ENCODE measurements around the gene KRT75.

- TF ChIP-seq, protein P1, sequence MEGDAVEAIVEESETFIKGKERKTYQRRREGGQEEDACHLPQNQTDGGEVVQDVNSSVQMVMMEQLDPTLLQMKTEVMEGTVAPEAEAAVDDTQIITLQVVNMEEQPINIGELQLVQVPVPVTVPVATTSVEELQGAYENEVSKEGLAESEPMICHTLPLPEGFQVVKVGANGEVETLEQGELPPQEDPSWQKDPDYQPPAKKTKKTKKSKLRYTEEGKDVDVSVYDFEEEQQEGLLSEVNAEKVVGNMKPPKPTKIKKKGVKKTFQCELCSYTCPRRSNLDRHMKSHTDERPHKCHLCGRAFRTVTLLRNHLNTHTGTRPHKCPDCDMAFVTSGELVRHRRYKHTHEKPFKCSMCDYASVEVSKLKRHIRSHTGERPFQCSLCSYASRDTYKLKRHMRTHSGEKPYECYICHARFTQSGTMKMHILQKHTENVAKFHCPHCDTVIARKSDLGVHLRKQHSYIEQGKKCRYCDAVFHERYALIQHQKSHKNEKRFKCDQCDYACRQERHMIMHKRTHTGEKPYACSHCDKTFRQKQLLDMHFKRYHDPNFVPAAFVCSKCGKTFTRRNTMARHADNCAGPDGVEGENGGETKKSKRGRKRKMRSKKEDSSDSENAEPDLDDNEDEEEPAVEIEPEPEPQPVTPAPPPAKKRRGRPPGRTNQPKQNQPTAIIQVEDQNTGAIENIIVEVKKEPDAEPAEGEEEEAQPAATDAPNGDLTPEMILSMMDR (IDR thresholded peaks at IDR 0.05) = peak in 4 of 5 experiments; percentile 28 to 53 (median 47)
- TF ChIP-seq POLR2AphosphoS5 (IDR thresholded peaks at IDR 0.05) (no peak), POLR2A (IDR thresholded peaks at IDR 0.05) (no peak), EP300 (IDR thresholded peaks at IDR 0.05; ENCODE audit: low read depth) (no peak)
Observed at GRCh38 chr12:52380271-52380694, 53.9 kb downstream of the KRT75 start.

All from transverse colon (tissue), 4 donors.